ENCODE measurements around the gene SEMA3D.

Gene SEMA3D

GRCh38 chr7:85130702-85131101, 56.2 kb downstream of the SEMA3D start:
- Histone ChIP-seq H3K9me3 (ENCODE audit: control insufficient read depth, insufficient read depth, low read length) (no peaks in the 10 kb centered on the region), H3K27ac (ENCODE audit: low read length) (no peak overlapping the region), H3K27me3 (ENCODE audit: control insufficient read depth, insufficient read depth, low read length) (no peaks in the 10 kb centered on the region), H3K36me3 (ENCODE audit: control insufficient read depth, insufficient read depth, low read length) (no peaks in the 10 kb centered on the region), H3K4me3 (ENCODE audit: low read length) (no peak overlapping the region), H3K4me1 (ENCODE audit: control insufficient read depth, insufficient read depth, low read length) (no peaks in the 10 kb centered on the region)
- no peak for DNase-seq (ENCODE audit: low read depth, low spot score)
- WGBS (ENCODE audit: insufficient coverage, insufficient read length), result no CpG with 5 or more reads among the region's 4 CpGs

GRCh38 chr7:85126383-85126782, 60.5 kb downstream of the SEMA3D start:
- no peaks in the 10 kb centered on the region for H3K27me3 ChIP-seq (ENCODE audit: control insufficient read depth, insufficient read depth, low read length)
- no peak overlapping the region for H3K4me3 ChIP-seq (ENCODE audit: low read length)
- H3K9me3 ChIP-seq (ENCODE audit: control insufficient read depth, insufficient read depth, low read length), result no peaks in the 10 kb centered on the region
- H3K4me1 ChIP-seq (ENCODE audit: control insufficient read depth, insufficient read depth, low read length), result no peaks in the 10 kb centered on the region
- DNase-seq (ENCODE audit: low read depth, low spot score), result no peak
- H3K27ac ChIP-seq (ENCODE audit: low read length), result no peak overlapping the region
- no peaks in the 10 kb centered on the region for H3K36me3 ChIP-seq (ENCODE audit: control insufficient read depth, insufficient read depth, low read length)
- WGBS (ENCODE audit: insufficient coverage, insufficient read length), result no CpG with 5 or more reads among the region's 2 CpGs

GRCh38 chr7:85125651-85126131, 61.2 kb downstream of the SEMA3D start:
- no peak for DNase-seq (ENCODE audit: low read depth, low spot score)
- no peak overlapping the region for H3K27ac ChIP-seq (ENCODE audit: low read length)
- no peaks in the 10 kb centered on the region for H3K36me3 ChIP-seq (ENCODE audit: control insufficient read depth, insufficient read depth, low read length)
- H3K9me3 ChIP-seq (ENCODE audit: control insufficient read depth, insufficient read depth, low read length), result no peaks in the 10 kb centered on the region
- no peak overlapping the region for H3K4me3 ChIP-seq (ENCODE audit: low read length)
- no peaks in the 10 kb centered on the region for H3K4me1 ChIP-seq (ENCODE audit: control insufficient read depth, insufficient read depth, low read length)
- H3K27me3 ChIP-seq (ENCODE audit: control insufficient read depth, insufficient read depth, low read length), result no peaks in the 10 kb centered on the region
- no CpG with 5 or more reads among the region's 2 CpGs for WGBS (ENCODE audit: insufficient coverage, insufficient read length)

- no peak overlapping the region for H3K27ac ChIP-seq (ENCODE audit: low read length)
- no peak for DNase-seq (ENCODE audit: low read depth, low spot score)
- no peaks in the 10 kb centered on the region for H3K9me3 ChIP-seq (ENCODE audit: control insufficient read depth, insufficient read depth, low read length)
- H3K4me3 ChIP-seq (ENCODE audit: low read length), result no peak overlapping the region
- H3K36me3 ChIP-seq (ENCODE audit: control insufficient read depth, insufficient read depth, low read length), result no peaks in the 10 kb centered on the region
- no peaks in the 10 kb centered on the region for H3K4me1 ChIP-seq (ENCODE audit: control insufficient read depth, insufficient read depth, low read length)
- H3K27me3 ChIP-seq (ENCODE audit: control insufficient read depth, insufficient read depth, low read length), result no peaks in the 10 kb centered on the region
- no CpG with 5 or more reads among the region's 4 CpGs for WGBS (ENCODE audit: insufficient coverage, insufficient read length)
Observed at GRCh38 chr7:85125176-85125575, 61.7 kb downstream of the SEMA3D start.

- no peaks in the 10 kb centered on the region for H3K27me3 ChIP-seq (ENCODE audit: control insufficient read depth, insufficient read depth, low read length)
- H3K4me3 ChIP-seq (ENCODE audit: low read length), result no peak overlapping the region
- WGBS (ENCODE audit: insufficient coverage, insufficient read length), result no CpG with 5 or more reads among the region's 3 CpGs
- DNase-seq (ENCODE audit: low read depth, low spot score), result no peak
- no peaks in the 10 kb centered on the region for H3K4me1 ChIP-seq (ENCODE audit: control insufficient read depth, insufficient read depth, low read length)
- H3K36me3 ChIP-seq (ENCODE audit: control insufficient read depth, insufficient read depth, low read length), result no peaks in the 10 kb centered on the region
- no peak overlapping the region for H3K27ac ChIP-seq (ENCODE audit: low read length)
- H3K9me3 ChIP-seq (ENCODE audit: control insufficient read depth, insufficient read depth, low read length), result no peaks in the 10 kb centered on the region
Observed at GRCh38 chr7:85119934-85120333, 66.9 kb downstream of the SEMA3D start.

DNA sequence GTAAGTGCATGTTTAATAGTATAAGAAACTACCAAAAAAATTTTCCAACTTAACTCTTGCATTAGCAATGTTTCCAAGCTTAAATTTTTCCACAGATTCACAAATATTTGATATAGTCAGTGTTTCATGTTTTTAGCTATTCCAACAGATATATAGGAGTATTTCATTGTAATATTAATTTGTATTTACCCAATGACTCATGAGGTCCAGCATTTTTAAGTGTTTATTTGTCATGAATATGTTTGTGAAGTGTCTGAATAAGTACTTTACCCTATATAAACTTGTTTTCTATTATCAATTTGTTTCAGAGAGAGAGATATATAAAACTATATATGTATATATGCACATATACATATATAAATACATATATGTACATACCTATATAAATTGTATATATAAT, 71.0 kb downstream of the SEMA3D start:
- Histone ChIP-seq H3K27me3 (ENCODE audit: control insufficient read depth, insufficient read depth, low read length) (no peaks in the 10 kb centered on the region), H3K4me1 (ENCODE audit: control insufficient read depth, insufficient read depth, low read length) (no peaks in the 10 kb centered on the region), H3K27ac (ENCODE audit: low read length) (no peak overlapping the region), H3K36me3 (ENCODE audit: control insufficient read depth, insufficient read depth, low read length) (no peaks in the 10 kb centered on the region), H3K9me3 (ENCODE audit: control insufficient read depth, insufficient read depth, low read length) (no peaks in the 10 kb centered on the region), H3K4me3 (ENCODE audit: low read length) (no peak overlapping the region)
- no peak for DNase-seq (ENCODE audit: low read depth, low spot score)

GRCh38 chr7:85115006-85115405, 71.8 kb downstream of the SEMA3D start:
- DNase-seq (ENCODE audit: low read depth, low spot score), result no peak
- no peak overlapping the region for H3K4me3 ChIP-seq (ENCODE audit: low read length)
- no CpG with 5 or more reads among the region's 2 CpGs for WGBS (ENCODE audit: insufficient coverage, insufficient read length)
- no peak overlapping the region for H3K27ac ChIP-seq (ENCODE audit: low read length)
- no peaks in the 10 kb centered on the region for H3K27me3 ChIP-seq (ENCODE audit: control insufficient read depth, insufficient read depth, low read length)
- no peaks in the 10 kb centered on the region for H3K4me1 ChIP-seq (ENCODE audit: control insufficient read depth, insufficient read depth, low read length)
- no peaks in the 10 kb centered on the region for H3K9me3 ChIP-seq (ENCODE audit: control insufficient read depth, insufficient read depth, low read length)
- no peaks in the 10 kb centered on the region for H3K36me3 ChIP-seq (ENCODE audit: control insufficient read depth, insufficient read depth, low read length)

DNA sequence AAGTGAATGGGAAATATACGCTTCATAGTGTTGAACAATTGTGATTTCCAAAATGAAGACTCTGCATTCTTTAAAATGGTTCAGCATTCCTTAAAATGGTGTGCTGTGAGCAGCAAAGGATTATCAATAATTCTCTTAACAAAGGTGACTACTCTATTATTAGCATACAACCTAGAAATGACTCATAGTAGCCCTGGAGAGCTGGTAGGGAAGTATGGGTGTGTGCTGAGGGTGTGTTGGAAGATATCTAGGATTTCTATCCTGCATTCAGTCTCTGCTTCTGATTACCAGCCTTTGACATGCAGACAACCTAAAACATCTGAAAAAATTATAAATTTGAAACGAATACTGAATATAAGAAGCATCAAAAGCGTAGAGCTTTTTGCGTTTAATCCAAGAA, 72.5 kb downstream of the SEMA3D start:
- DNase-seq (ENCODE audit: low read depth, low spot score), result no peak
- Histone ChIP-seq H3K27me3 (ENCODE audit: control insufficient read depth, insufficient read depth, low read length) (no peaks in the 10 kb centered on the region), H3K9me3 (ENCODE audit: control insufficient read depth, insufficient read depth, low read length) (no peaks in the 10 kb centered on the region), H3K27ac (ENCODE audit: low read length) (no peak overlapping the region), H3K4me3 (ENCODE audit: low read length) (no peak overlapping the region), H3K4me1 (ENCODE audit: control insufficient read depth, insufficient read depth, low read length) (no peaks in the 10 kb centered on the region), H3K36me3 (ENCODE audit: control insufficient read depth, insufficient read depth, low read length) (no peaks in the 10 kb centered on the region)
- 100% methylated on average over 1 of the region's 4 CpGs for WGBS (ENCODE audit: insufficient coverage, insufficient read length)

GRCh38 chr7:85111761-85112160, 75.1 kb downstream of the SEMA3D start:
- Histone ChIP-seq H3K27ac (ENCODE audit: low read length) (no peak overlapping the region), H3K27me3 (ENCODE audit: control insufficient read depth, insufficient read depth, low read length) (no peaks in the 10 kb centered on the region), H3K36me3 (ENCODE audit: control insufficient read depth, insufficient read depth, low read length) (no peaks in the 10 kb centered on the region), H3K4me1 (ENCODE audit: control insufficient read depth, insufficient read depth, low read length) (no peaks in the 10 kb centered on the region), H3K9me3 (ENCODE audit: control insufficient read depth, insufficient read depth, low read length) (no peaks in the 10 kb centered on the region), H3K4me3 (ENCODE audit: low read length) (no peak overlapping the region)
- no peak for DNase-seq (ENCODE audit: low read depth, low spot score)
- WGBS (ENCODE audit: insufficient coverage, insufficient read length), result no CpG with 5 or more reads among the region's 1 CpG

GRCh38 chr7:85106719-85107118, 80.1 kb downstream of the SEMA3D start:
- Histone ChIP-seq H3K9me3 (ENCODE audit: control insufficient read depth, insufficient read depth, low read length) (no peaks in the 10 kb centered on the region), H3K4me3 (ENCODE audit: low read length) (no peak overlapping the region), H3K27me3 (ENCODE audit: control insufficient read depth, insufficient read depth, low read length) (no peaks in the 10 kb centered on the region), H3K36me3 (ENCODE audit: control insufficient read depth, insufficient read depth, low read length) (no peaks in the 10 kb centered on the region), H3K27ac (ENCODE audit: low read length) (no peak overlapping the region), H3K4me1 (ENCODE audit: control insufficient read depth, insufficient read depth, low read length) (no peaks in the 10 kb centered on the region)
- no CpG with 5 or more reads among the region's 5 CpGs for WGBS (ENCODE audit: insufficient coverage, insufficient read length)
- no peak for DNase-seq (ENCODE audit: low read depth, low spot score)

- H3K27me3 ChIP-seq (ENCODE audit: control insufficient read depth, insufficient read depth, low read length), result no peaks in the 10 kb centered on the region
- no peaks in the 10 kb centered on the region for H3K36me3 ChIP-seq (ENCODE audit: control insufficient read depth, insufficient read depth, low read length)
- no peaks in the 10 kb centered on the region for H3K9me3 ChIP-seq (ENCODE audit: control insufficient read depth, insufficient read depth, low read length)
- H3K27ac ChIP-seq (ENCODE audit: low read length), result no peak overlapping the region
- H3K4me1 ChIP-seq (ENCODE audit: control insufficient read depth, insufficient read depth, low read length), result no peaks in the 10 kb centered on the region
- no CpG with 5 or more reads among the region's 4 CpGs for WGBS (ENCODE audit: insufficient coverage, insufficient read length)
- no peak overlapping the region for H3K4me3 ChIP-seq (ENCODE audit: low read length)
- DNase-seq (ENCODE audit: low read depth, low spot score), result no peak
Observed at GRCh38 chr7:85104432-85105205, 82.2 kb downstream of the SEMA3D start.
